OCI-LY7 (cell line): ENCODE data around the gene RHOJ. TPM values are rescaled to one million over a fixed set of nuclear protein-coding genes. Genes with fewer than 3 reads are reported as not detected.

Experiments used
- BruUV-seq: library from RNA; stranded (reverse); fragments of 400-500 nt; replicated peaks from 2 replicates; lab custom pipeline; 2021; lab: Mats Ljungman, UMichigan
- CTCF ChIA-PET: fragments of 300-600 bp; sonication (Branson Sonifier 250); formaldehyde crosslinking; loops from one replicate; lab custom pipeline; 2022; ENCODE audit warnings: antibody characterized with exemption; ENCODE audit not compliant: unreplicated experiment; lab: Charles Lee
- POLR2A ChIA-PET: fragments of 300-600 bp; sonication (Branson Sonifier 250); formaldehyde crosslinking; loops from one replicate; lab custom pipeline; 2022; ENCODE audit warnings: antibody characterized with exemption; lab: Charles Lee
- DNase-seq: peaks from one replicate; pipeline ENCODE4 v3.0.0-alpha.2; 2015; ENCODE audit warnings: low spot score
- H2AFZ ChIP-seq: fragments of 200-600 bp; sonication (generic), shearing (Covaris generic); 2 replicates; pipeline ENCODE4 v1.6.1; 2014; ENCODE audit warnings: mild to moderate bottlenecking, antibody characterized with exemption, low read length, moderate library complexity
- H3K27ac ChIP-seq: fragments of 200-600 bp; sonication (generic); 2 replicates; pipeline ENCODE4 v1.5.1; 2014; ENCODE audit warnings: mixed run types, low read depth, mild to moderate bottlenecking, moderate library complexity, low read length, inconsistent platforms; ENCODE audit not compliant: poor library complexity, severe bottlenecking
- H3K36me3 ChIP-seq: fragments of 200-600 bp; sonication (generic); 2 replicates; pipeline ENCODE4 v1.6.1; 2014; ENCODE audit warnings: mild to moderate bottlenecking, antibody characterized with exemption, low read length, moderate library complexity, mixed read lengths; ENCODE audit not compliant: insufficient read depth
- H3K4me1 ChIP-seq: fragments of 200-600 bp; sonication (generic); 2 replicates; pipeline ENCODE4 v1.5.1; 2014; ENCODE audit warnings: mild to moderate bottlenecking, low read length; ENCODE audit not compliant: insufficient read depth, poor library complexity, severe bottlenecking
- H3K4me2 ChIP-seq: fragments of 200-600 bp; sonication (generic); 2 replicates; pipeline ENCODE4 v1.6.1; 2014; ENCODE audit warnings: mild to moderate bottlenecking, low read length
- H3K4me3 ChIP-seq: fragments of 200-600 bp; sonication (generic); 2 replicates; pipeline ENCODE4 v1.5.1; 2014; ENCODE audit warnings: mild to moderate bottlenecking, low read depth, low read length; ENCODE audit not compliant: poor library complexity, severe bottlenecking
- H3K79me2 ChIP-seq: fragments of 200-600 bp; sonication (generic); 2 replicates; pipeline ENCODE4 v1.6.1; 2016; ENCODE audit warnings: low read depth, mild to moderate bottlenecking, low read length, moderate library complexity, mixed read lengths; ENCODE audit not compliant: insufficient read depth
- H3K9me2 ChIP-seq: fragments of 200-600 bp; sonication (generic); 2 replicates; pipeline ENCODE4 v1.6.1; 2016; ENCODE audit warnings: mild to moderate bottlenecking, low read length, mixed read lengths; ENCODE audit not compliant: insufficient read depth
- H3K9me3 ChIP-seq: fragments of 200-600 bp; sonication (generic); 2 replicates; pipeline ENCODE4 v1.6.1; 2014; ENCODE audit warnings: mild to moderate bottlenecking, mixed run types, low read length, mixed read lengths
- H4K20me1 ChIP-seq: fragments of 200-600 bp; sonication (generic); 2 replicates; pipeline ENCODE4 v1.6.1; 2014; ENCODE audit warnings: mild to moderate bottlenecking, antibody characterized with exemption, low read length, moderate library complexity, mixed read lengths; ENCODE audit not compliant: insufficient read depth
- EZH2phosphoT487 ChIP-seq: fragments of 200-600 bp; sonication (generic); IDR thresholded peaks from 2 replicates; pipeline ENCODE4 v1.6.1; 2018; ENCODE audit warnings: low read depth, borderline replicate concordance, mild to moderate bottlenecking, mixed run types, antibody characterized with exemption, low read length, moderate library complexity, mixed read lengths
- intact Hi-C: fragments of 100-400 bp; cut with micrococcal nuclease; formaldehyde crosslinking; loops from one replicate; pipeline ENCODE4 v1.10.0; 2022; ENCODE audit not compliant: unreplicated experiment
- total RNA-seq, 2 experiments: library from RNA; depleted of rRNA in 1 of 2; stranded (reverse); fragments of >200 nt in 1 of 2; shearing (Covaris generic) in 1 of 2; gene quantifications; 2 replicates each; pipeline ENCODE4 v1.2.3, GENCODE V29; 2014 to 2022
- TF ChIP-seq, protein P1 (sequence below): fragments of 200-600 bp; sonication (generic); conservative IDR thresholded peaks from 2 replicates; pipeline ENCODE4 v1.5.1; 2014; ENCODE audit warnings: mild to moderate bottlenecking, antibody characterized with exemption, low read length, moderate library complexity, mixed read lengths

RHOJ gene
- total RNA-seq, 2 experiments from 2014 or later: not detected

DNA sequence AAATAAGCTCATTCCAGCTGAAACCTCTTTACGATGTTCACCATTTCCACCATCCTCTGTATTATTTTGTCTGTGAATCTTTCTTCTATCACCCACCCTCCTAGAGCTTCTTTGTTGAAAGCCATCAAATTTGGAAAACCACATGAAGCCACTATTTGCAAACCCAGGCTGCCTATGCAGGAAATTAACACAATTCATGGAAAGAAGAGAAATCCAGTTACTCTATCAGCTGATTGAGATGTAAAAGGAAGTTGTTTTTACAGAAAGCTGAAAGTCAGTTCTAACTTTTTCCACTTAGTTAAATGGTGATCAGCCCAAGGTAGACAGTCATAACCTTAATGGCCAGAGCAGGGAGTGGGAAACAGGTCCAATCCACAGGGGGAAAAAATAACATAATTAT, 6.6 kb downstream of the RHOJ start:
- Histone ChIP-seq H3K4me2 (no peak overlapping the region), H3K4me3 (no peak overlapping the region), H3K27ac (no peak overlapping the region), H3K4me1 (no peaks in the 10 kb centered on the region), H2AFZ (no peak overlapping the region), H3K9me2 (no peaks in the 10 kb centered on the region), H4K20me1 (no peaks in the 10 kb centered on the region), H3K36me3 (no peaks in the 10 kb centered on the region), H3K9me3 (no peaks in the 10 kb centered on the region), H3K79me2 (no peaks in the 10 kb centered on the region)
- no TSS peak for BruUV-seq
- TF ChIP-seq, protein P1, sequence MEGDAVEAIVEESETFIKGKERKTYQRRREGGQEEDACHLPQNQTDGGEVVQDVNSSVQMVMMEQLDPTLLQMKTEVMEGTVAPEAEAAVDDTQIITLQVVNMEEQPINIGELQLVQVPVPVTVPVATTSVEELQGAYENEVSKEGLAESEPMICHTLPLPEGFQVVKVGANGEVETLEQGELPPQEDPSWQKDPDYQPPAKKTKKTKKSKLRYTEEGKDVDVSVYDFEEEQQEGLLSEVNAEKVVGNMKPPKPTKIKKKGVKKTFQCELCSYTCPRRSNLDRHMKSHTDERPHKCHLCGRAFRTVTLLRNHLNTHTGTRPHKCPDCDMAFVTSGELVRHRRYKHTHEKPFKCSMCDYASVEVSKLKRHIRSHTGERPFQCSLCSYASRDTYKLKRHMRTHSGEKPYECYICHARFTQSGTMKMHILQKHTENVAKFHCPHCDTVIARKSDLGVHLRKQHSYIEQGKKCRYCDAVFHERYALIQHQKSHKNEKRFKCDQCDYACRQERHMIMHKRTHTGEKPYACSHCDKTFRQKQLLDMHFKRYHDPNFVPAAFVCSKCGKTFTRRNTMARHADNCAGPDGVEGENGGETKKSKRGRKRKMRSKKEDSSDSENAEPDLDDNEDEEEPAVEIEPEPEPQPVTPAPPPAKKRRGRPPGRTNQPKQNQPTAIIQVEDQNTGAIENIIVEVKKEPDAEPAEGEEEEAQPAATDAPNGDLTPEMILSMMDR: no peak
- no peak for TF ChIP-seq EZH2phosphoT487
- intact Hi-C loops: no loop called here
- ChIA-PET POLR2A (no interaction called here), CTCF (no interaction called here)
- no peak for DNase-seq

GRCh38 chr14:63212209-63212608, 8.0 kb downstream of the RHOJ start:
- Histone ChIP-seq H3K4me3 (no peak overlapping the region), H3K36me3 (no peaks in the 10 kb centered on the region), H3K4me2 (no peak overlapping the region), H3K9me2 (no peaks in the 10 kb centered on the region), H3K27ac (no peak overlapping the region), H3K4me1 (no peaks in the 10 kb centered on the region), H3K9me3 (no peaks in the 10 kb centered on the region), H2AFZ (no peak overlapping the region), H4K20me1 (no peaks in the 10 kb centered on the region), H3K79me2 (no peaks in the 10 kb centered on the region)
- POLR2A ChIA-PET: no interaction called here
- TF ChIP-seq, protein P1: 0 out of 2 replicates have a peak, but pooled peaks have one; percentile 29
- no peak for TF ChIP-seq EZH2phosphoT487
- no peak for DNase-seq
- CTCF ChIA-PET: no interaction called here
- intact Hi-C loops: no loop called here
- BruUV-seq: no TSS peak

- ChIA-PET CTCF (no interaction called here), POLR2A (no interaction called here)
- intact Hi-C loops: no loop called here
- Histone ChIP-seq H3K9me3 (no peaks in the 10 kb centered on the region), H3K4me2 (no peak overlapping the region), H3K4me3 (no peak overlapping the region), H3K79me2 (no peaks in the 10 kb centered on the region), H3K27ac (no peak overlapping the region), H4K20me1 (no peaks in the 10 kb centered on the region), H3K4me1 (no peaks in the 10 kb centered on the region), H3K36me3 (no peaks in the 10 kb centered on the region), H2AFZ (no peak overlapping the region), H3K9me2 (no peaks in the 10 kb centered on the region)
- no peak for DNase-seq
- TF ChIP-seq, protein P1: no peak
- TF ChIP-seq EZH2phosphoT487: no peak
- BruUV-seq: no TSS peak
These were observed 8.7 kb downstream of the RHOJ start for GRCh38 chr14:63212776-63213500.
